ENCODE measurements around the gene APBA2. TPM values are rescaled to one million over a fixed set of nuclear protein-coding genes. Genes with fewer than 3 reads are reported as not detected.

The APBA2 gene
- total RNA-seq, 1 donor from 2014 or later = 35.8 TPM

DNA sequence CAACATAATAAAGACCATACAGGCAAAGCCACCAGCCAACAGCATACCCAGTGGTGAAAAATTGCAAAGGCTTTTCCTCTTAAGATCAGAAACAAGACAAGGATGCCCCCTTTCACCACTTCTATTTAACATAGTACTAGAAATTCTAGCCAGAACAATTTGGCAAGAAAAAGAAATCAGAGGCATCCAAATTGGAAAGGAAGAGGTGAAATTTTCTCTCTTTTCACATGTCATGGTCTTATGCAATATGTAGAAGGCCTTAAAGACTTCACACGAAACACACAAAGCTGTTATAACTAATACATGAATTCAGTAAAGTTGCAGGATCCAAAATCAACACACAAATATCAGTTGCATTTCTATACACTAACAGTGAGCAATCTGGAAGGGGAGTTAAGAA lies 120.2 kb downstream of the APBA2 start:
- H3K9me3 ChIP-seq (ENCODE audit: low read depth) = no peaks in the 10 kb centered on the region
- no peak overlapping the region for H3K9ac ChIP-seq
- no peaks in the 10 kb centered on the region for H4K20me1 ChIP-seq (ENCODE audit: low read depth)
- no peaks in the 10 kb centered on the region for H3K4me1 ChIP-seq
- Mint-ChIP-seq H3K4me3 (no peak overlapping the region), H3K27me3 (ENCODE audit: insufficient read depth, low read depth) (peaks cover 2% of the 10 kb centered on the region), H3K9me3 (peaks cover 2% of the 10 kb centered on the region), H3K36me3 (peaks cover 33% of the 10 kb centered on the region), H3K27ac (no peak overlapping the region), H3K4me1 (no peaks in the 10 kb centered on the region)
- H3F3A ChIP-seq (ENCODE audit: low read depth) = no peaks in the 10 kb centered on the region
- TF ChIP-seq EZH2phosphoT487 (IDR thresholded peaks at IDR 0.05) = no peak
- no peak for TF ChIP-seq EZH2 (IDR thresholded peaks at IDR 0.05)
- TF ChIP-seq, protein P1, sequence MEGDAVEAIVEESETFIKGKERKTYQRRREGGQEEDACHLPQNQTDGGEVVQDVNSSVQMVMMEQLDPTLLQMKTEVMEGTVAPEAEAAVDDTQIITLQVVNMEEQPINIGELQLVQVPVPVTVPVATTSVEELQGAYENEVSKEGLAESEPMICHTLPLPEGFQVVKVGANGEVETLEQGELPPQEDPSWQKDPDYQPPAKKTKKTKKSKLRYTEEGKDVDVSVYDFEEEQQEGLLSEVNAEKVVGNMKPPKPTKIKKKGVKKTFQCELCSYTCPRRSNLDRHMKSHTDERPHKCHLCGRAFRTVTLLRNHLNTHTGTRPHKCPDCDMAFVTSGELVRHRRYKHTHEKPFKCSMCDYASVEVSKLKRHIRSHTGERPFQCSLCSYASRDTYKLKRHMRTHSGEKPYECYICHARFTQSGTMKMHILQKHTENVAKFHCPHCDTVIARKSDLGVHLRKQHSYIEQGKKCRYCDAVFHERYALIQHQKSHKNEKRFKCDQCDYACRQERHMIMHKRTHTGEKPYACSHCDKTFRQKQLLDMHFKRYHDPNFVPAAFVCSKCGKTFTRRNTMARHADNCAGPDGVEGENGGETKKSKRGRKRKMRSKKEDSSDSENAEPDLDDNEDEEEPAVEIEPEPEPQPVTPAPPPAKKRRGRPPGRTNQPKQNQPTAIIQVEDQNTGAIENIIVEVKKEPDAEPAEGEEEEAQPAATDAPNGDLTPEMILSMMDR (IDR thresholded peaks at IDR 0.05) = no peak
- no peak overlapping the region for H3K27ac ChIP-seq
- DNase-seq (ENCODE audit: low spot score) = no peak
- no peak overlapping the region for H3K4me2 ChIP-seq
- H3K27me3 ChIP-seq = no peaks in the 10 kb centered on the region
- H3K79me2 ChIP-seq (ENCODE audit: low read depth) = no peaks in the 10 kb centered on the region
- H2AFZ ChIP-seq (replicated peaks) = no peak overlapping the region
- H3K36me3 ChIP-seq = no peaks in the 10 kb centered on the region
- H3K4me3 ChIP-seq = no peak overlapping the region

DNA sequence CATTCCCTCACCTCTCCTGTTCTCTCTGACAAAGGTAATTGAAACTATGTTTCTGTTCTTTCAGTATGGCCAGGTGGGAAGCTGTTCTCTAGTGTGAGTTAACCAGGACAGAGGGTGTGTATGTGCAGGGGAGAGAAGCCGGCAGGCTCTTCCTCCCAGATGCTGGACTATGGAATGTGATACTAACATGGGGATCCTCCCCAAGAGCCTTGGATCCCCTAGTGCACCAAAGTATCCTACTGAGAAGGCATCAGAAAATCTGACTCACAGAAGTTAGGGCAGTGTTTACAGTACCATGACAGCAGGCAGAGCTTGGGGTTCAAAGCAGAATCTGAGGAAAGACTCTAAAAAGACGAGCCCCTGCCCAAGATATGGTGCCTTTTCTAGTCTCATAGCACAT lies 123.1 kb downstream of the APBA2 start:
- Histone ChIP-seq H3K27ac (no peak overlapping the region), H4K20me1 (ENCODE audit: low read depth) (peaks cover 9% of the 10 kb centered on the region), H3K4me1 (no peaks in the 10 kb centered on the region), H3K4me2 (no peak overlapping the region), H3K4me3 (no peak overlapping the region), H3K9ac (no peak overlapping the region), H3K79me2 (ENCODE audit: low read depth) (no peaks in the 10 kb centered on the region), H3K9me3 (ENCODE audit: low read depth) (no peaks in the 10 kb centered on the region), H3K36me3 (no peaks in the 10 kb centered on the region), H2AFZ (replicated peaks) (no peak overlapping the region), H3K27me3 (no peaks in the 10 kb centered on the region), H3F3A (ENCODE audit: low read depth) (no peaks in the 10 kb centered on the region)
- Mint-ChIP-seq H3K9me3 (peaks cover 2% of the 10 kb centered on the region), H3K4me1 (peaks cover 4% of the 10 kb centered on the region), H3K36me3 (peaks cover 16% of the 10 kb centered on the region), H3K27ac (no peak overlapping the region), H3K27me3 (ENCODE audit: insufficient read depth, low read depth) (no peaks in the 10 kb centered on the region), H3K4me3 (no peak overlapping the region)
- DNase-seq (ENCODE audit: low spot score) = no peak
- TF ChIP-seq EZH2 (IDR thresholded peaks at IDR 0.05) (no peak), EZH2phosphoT487 (IDR thresholded peaks at IDR 0.05) (no peak)
- TF ChIP-seq, protein P1 (IDR thresholded peaks at IDR 0.05) = no peak

DNA sequence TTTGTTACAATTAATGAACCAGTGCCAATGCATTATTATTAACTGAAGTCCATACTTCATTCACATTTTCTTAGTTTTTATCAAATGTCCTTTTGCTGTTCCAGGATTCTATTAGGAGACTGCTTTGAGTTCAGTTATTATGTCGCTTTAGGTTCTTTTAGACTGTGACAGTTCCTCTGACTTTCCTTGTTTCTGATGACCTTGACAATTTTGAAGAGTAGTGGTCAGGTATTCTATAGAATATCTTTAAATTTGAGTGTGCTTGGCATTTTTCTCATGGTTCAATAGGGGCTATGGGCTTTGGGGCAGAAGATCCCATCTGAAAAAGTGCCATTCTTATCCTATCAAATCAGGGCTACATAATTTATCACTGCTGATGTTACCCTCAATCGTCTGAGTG lies 126.3 kb downstream of the APBA2 start:
- Mint-ChIP-seq H3K36me3 (peaks cover 9% of the 10 kb centered on the region), H3K4me3 (no peak overlapping the region), H3K27ac (no peak overlapping the region), H3K27me3 (ENCODE audit: insufficient read depth, low read depth) (no peaks in the 10 kb centered on the region), H3K4me1 (peaks cover 5% of the 10 kb centered on the region), H3K9me3 (no peaks in the 10 kb centered on the region)
- Histone ChIP-seq H3K27ac (no peak overlapping the region), H3K9ac (no peak overlapping the region), H2AFZ (replicated peaks) (no peak overlapping the region), H3K9me3 (ENCODE audit: low read depth) (no peaks in the 10 kb centered on the region), H3K4me3 (no peak overlapping the region), H3K79me2 (ENCODE audit: low read depth) (no peaks in the 10 kb centered on the region), H4K20me1 (ENCODE audit: low read depth) (peaks cover 9% of the 10 kb centered on the region), H3K27me3 (no peaks in the 10 kb centered on the region), H3K4me1 (no peaks in the 10 kb centered on the region), H3K36me3 (no peaks in the 10 kb centered on the region), H3F3A (ENCODE audit: low read depth) (no peaks in the 10 kb centered on the region), H3K4me2 (no peak overlapping the region)
- TF ChIP-seq, protein P1 (IDR thresholded peaks at IDR 0.05) = no peak
- TF ChIP-seq EZH2 (IDR thresholded peaks at IDR 0.05) (no peak), EZH2phosphoT487 (IDR thresholded peaks at IDR 0.05) (no peak)
- DNase-seq (ENCODE audit: low spot score) = no peak
